GM18502 (cell line): ENCODE results near the gene PCCA.
"Not testable (repeated sequence)": the region's sequence is repeated elsewhere in the genome, so short reads cannot be mapped to it uniquely, and the experiment has no call there.

Source experiments
- ATAC-seq: cut with Tn5 transposase; IDR thresholded peaks from one replicate; pipeline ENCODE4 v1.9.1; 2021; ENCODE audit warnings: mild to moderate bottlenecking; ENCODE audit not compliant: unreplicated experiment, poor library complexity

The PCCA gene

DNA sequence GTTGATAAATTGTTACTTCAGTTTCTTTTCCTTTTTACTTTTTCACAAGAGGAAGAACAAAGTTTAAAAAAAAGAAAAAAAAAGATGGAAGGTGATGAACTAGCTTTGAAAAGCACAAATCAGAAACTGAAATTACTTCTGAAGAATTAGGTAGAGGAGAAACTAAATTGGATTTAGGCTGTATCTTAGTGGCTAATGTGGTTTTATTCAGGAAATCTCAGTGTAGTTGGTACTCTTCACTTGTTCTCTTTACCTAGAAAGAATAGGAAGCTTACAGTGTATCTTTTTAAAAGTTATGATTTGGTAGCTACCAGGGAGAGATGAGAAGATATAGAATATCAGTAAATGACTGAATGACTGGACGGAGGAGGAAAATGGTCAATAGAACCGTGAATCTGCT, 252.0 kb downstream of the PCCA start:
- ATAC-seq = no peak

DNA sequence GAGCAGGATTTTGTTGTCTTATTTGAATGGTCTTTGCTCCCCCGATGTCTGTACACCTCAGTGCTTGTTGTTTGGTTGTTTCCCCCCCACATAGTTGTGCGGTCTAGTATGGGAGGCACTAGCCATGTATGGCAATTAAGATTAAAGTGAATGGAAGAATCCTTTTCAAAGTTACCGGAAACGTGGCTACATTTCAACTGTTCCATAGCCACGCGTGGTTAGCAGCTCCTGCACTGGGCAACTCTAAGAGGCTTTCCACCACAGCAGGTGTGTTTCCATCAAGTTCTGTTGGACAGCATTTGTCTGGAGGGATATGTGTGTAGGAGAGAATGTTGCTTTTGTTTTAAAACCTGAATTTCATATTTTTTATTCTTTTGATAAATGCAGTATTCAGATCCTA, 252.4 kb downstream of the PCCA start:
- ATAC-seq = no peak

DNA sequence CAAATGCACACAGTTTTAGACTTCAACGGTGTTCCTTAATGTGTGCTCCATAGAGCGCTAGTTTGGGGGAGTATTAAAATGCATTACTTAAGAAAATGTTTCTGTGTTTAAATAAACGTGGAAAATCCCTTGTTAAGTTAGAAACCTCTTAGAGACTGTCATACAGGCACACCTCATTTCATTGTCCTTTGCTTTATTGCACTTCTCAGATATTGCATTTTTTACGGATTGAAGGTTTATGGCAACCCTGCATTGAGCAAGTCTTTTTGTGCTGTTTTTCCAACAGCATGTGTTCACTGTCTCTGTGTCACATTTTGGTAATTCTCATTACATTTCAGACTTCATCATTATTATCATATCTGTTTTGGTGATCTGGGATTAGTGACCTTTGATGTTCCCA, 255.7 kb downstream of the PCCA start:
- no peak for ATAC-seq

- ATAC-seq = no peak
These were observed 259.1 kb downstream of the PCCA start for GRCh38 chr13:100347968-100348367.

GRCh38 chr13:100349594-100349993, 260.7 kb downstream of the PCCA start:
- no peak for ATAC-seq

- ATAC-seq = no peak
These were observed 261.7 kb downstream of the PCCA start for GRCh38 chr13:100350601-100351000.

- ATAC-seq = no peak
These were observed 267.5 kb downstream of the PCCA start for GRCh38 chr13:100356426-100356825.

DNA sequence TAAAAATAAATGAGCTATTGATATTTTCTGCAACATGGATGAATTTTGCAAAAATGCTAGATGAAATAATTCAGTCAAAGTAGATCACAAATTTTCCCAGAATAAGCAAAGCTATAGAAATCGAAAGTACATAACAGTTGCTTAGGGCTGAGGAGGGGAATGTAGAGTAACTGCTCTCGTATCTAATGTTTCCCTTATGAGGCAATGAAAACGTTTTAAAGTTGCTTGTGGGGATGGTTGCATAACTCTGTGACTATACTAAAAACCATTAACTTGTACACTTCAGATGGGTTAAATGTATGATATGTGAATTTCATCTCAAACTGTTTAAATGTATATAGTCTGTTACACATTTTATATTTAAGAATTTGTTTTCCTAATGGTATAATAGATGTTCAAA, 268.0 kb downstream of the PCCA start:
- ATAC-seq = no peak

- ATAC-seq = no peak
These were observed 268.9 kb downstream of the PCCA start for GRCh38 chr13:100357764-100358163.

DNA sequence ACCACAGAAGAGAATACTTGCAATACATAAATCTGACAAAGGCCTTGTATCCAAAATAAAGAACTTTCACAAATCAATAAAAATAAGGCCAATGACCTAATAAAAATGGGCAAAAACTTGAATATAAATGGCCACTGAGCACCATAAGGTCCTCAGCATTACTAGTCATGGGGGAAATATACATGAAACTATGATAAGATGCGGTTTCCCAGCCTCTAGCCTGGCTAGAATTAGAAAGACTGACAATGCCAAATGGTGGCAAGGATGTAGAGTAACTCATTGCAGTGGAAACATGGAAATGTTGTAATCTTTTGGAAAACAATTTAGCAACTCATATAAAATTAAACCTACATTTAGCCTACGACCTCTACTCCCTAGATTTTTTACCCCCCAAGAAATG, 272.6 kb downstream of the PCCA start:
- no peak for ATAC-seq

DNA sequence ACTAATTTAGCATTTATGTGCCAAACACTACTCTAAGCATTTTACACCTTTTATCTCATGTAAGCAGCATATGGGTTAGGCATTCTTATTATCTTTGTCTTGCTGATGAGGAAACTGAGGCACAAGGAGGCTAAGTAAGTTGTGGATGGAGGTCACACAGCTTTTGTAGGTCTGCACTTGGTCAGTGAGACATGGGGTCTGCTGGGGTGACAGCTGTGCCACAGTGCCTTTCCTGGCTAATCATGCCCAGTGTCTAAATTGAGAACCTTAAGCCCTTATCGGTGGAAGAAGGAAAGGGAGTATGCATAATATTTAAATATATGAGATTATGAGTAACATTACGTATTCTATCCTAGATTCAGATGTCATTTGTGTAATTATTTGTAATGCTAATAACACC, 273.5 kb downstream of the PCCA start:
- no peak for ATAC-seq

DNA sequence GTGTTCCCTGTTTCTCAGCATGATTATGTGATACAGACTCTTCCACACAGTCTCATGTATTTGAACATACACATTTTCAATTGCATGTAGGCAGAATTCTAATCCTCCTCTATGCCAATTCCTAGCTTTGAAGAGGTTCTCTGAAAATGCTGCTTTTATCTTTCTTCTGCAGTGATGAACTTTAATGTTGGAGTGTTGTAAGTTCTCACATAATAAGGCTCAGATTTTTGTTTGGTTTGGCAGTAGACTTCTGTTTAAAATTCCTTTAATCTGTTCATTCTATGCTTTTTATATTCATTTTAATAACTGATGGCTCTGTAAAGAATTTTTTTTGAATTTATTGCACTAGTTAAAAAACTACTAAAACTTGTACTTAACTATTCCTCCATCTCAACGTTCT, 273.9 kb downstream of the PCCA start:
- no peak for ATAC-seq

- ATAC-seq = no peak
These were observed 274.4 kb downstream of the PCCA start for GRCh38 chr13:100363285-100363711.

GRCh38 chr13:100363874-100364273, 275.0 kb downstream of the PCCA start:
- no peak for ATAC-seq

GRCh38 chr13:100364591-100364990, 275.7 kb downstream of the PCCA start:
- ATAC-seq = no peak

GRCh38 chr13:100365680-100366079, 276.8 kb downstream of the PCCA start:
- ATAC-seq = no peak

DNA sequence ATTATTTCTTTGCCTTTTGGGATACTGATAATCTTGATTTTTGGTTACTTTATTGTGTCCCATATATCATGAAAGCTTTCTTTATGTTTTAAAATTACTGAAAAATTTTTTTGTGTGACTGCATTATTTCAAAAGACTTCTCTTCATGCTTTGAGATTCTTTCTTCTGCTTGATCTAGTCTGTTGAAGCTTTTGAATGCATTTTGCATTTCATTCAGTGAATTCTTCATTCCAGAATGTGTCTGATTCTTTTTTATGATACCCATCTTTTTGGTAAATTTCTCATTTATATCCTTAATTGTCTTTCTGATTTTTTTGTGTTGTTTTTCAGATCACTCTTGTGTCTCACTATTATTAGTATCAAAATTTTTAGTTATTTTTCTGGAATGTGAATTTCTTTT, 289.6 kb downstream of the PCCA start:
- ATAC-seq = no peak

DNA sequence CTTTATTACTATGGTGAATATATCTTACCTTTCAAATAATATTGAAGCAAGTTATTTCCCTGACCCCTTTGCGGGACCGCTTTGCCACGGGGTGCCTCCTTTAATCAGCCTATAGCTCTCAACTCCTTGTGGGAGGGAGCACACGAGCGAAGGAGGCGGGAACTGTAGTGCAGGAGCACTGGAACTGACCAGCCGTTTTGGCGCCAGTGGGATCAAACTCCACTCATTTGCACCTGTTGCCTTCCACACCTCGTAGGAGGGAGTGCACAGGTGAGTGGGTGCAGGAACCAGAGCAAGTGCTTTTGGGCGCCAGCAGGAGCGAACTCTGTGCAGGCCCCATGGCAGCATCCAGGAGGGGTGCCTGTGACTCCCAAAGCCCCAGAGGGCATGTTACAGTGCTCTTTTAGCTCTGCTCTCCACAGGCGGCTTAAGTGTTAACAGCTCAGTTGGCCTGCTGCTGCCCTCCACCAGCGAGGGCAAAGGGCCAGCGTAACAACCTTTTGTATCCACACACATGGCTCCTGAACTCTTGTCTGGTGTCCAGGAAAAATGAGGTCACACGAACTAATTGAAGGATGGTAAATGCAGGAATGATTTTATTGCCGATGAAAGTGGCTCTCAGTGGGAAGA, 292.8 kb downstream of the PCCA start:
- ATAC-seq = no peak

GRCh38 chr13:100382785-100383184, 293.9 kb downstream of the PCCA start:
- no peak for ATAC-seq

- ATAC-seq = no peak
These were observed 298.5 kb downstream of the PCCA start for GRCh38 chr13:100387416-100387815.

GRCh38 chr13:100388150-100388549, 299.3 kb downstream of the PCCA start:
- ATAC-seq = not testable (repeated sequence)

GRCh38 chr13:100388923-100389322, 300.0 kb downstream of the PCCA start:
- no peak for ATAC-seq

DNA sequence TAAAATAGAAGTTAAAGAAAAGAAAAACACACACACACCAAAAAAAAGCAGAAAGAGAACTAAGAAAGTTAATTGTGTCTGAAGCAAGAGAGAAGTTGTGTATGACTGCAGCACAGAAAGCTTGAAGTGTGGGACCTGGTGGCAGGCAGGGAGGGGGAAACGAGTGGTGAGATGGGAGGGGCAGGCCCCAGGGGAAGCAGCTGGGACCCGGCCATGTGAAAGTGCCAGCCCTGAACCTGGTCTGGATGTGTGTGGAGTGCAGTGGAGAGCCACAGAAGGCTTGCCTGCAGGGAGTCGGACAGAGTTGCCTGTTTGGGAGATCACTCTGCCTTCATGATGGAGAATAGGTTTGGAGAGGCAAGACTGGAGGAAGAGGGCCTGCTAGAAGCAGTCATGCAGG, 300.7 kb downstream of the PCCA start:
- no peak for ATAC-seq
